Measurements from ENCODE around the gene AANAT.

Gene AANAT

DNA sequence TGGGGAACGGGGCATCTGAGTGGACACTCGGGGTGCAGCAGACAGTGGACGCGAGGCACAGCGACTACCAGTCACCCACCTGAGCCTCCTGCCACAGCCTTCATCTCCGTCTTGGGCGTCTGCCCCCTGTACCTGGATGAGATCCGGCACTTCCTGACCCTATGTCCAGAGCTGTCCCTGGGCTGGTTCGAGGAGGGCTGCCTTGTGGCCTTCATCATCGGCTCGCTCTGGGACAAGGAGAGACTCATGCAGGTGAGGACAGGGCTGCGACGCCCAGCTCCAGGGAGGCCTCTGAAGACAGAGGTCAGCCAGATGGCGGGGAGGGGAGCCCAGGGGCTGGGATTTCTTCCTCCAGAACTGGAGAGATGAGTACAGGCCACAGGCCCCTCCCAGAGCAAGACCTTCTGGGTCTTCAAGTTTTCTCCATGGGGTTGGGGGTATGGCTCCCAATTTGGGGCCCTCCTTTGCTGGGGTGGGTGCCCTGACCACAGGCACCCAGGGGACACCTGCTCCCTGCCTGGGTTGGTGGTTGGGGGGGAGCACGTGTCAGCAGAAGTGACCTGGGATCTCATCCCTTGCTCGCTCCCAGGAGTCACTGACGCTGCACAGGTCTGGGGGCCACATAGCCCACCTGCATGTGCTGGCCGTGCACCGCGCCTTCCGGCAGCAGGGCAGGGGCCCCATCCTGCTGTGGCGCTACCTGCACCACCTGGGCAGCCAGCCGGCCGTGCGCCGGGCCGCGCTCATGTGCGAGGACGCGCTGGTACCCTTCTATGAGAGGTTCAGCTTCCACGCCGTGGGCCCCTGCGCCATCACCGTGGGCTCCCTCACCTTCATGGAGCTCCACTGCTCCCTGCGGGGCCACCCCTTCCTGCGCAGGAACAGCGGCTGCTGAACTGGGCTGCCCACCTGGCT lies 1.9 kb downstream of the AANAT start:
- DNase-seq: no peak

DNA sequence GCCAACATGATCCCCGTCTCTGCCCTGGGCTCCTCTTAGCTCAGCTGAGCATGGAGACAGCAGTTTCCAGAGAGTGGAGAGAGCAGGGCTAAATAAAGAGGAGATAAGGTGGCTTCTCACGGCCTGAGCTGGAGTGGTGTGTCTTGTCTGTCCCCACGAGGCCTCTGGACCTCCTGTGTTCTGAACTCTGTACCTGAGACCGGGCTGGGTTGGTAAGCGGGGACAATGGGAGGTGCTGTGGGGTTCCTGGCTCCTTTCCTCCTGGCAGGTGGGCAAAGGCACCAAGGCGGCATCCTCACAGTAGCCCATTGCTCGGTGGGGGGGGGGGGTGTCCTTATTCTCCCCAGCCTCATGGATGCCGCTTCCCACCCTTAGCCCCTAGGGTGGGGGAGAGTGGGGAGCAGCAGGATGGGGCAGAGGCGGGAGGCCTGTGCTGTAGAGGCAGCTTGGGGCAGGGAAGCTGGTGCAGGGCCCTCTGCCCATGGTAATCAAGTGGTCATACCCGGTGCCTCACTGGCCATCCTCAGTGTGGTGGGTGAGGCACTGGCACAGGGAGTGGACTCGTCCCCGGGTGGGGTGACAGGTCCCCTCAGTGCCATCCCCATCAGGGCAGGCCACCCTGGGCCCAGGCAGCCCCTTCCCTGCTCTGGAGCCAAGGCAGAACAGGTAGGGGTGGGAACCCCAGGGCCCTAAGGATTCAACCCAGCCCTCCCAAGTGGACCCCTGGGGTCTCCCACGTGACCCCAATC lies 2.8 kb downstream of the AANAT start:
- DNase-seq: no peak

DNA sequence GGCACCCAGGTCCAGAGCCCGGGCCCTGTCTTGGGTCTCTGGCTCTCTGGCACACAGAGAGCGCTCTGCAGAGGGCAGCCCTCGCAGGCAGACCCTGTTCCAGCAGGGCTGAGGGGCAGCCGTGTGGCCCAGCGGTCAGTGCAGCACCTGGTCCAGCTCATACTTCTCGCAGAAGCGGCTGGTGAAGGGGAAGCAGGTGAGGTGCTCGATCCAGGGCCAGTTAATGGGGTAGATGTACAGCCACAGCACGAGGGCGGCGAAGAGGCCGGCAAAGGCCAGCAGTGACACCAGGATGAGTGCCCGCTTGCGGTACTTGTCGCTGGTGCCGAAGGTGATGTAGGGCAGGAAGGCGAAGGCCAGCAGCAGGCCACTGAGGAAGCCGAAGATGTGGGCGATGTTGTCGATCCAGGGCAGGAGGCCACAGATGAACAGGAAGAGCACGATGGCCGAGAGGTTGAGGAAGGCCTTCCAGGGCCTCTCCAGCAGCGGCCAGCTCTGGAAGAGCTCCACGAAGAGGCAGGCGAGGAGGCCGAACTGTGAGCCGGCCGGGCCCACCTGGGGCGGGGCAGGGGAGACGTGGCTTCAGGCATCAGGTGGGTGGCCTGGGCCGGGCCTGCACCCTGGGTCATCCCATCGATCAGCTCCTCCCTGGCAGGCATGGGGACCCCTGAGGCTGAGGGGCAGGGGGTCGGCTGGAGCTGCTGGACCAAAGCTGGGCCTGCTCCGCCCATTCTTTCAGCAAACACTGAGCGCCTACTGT lies 4.3 kb downstream of the AANAT start:
- no peak for DNase-seq

DNA sequence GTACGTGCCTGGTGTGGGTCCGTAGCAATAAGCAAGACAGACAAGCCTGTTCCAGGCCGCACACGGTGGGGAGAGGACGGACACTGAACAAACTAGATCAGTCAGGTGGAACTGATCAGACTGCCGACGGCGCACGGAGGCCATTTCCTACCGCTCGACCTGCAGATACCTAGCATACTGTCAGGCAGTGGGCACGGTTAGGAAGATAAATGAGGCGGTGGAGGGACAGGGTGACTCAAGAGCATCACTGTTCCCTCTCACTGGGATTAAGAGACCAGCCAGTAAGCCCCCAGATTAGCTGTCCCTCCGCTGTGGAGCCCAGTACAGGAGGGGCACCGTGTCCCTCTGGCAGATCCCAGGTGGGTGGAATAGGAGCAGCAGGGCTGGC lies 4.8 kb downstream of the AANAT start:
- no peak for DNase-seq

DNA sequence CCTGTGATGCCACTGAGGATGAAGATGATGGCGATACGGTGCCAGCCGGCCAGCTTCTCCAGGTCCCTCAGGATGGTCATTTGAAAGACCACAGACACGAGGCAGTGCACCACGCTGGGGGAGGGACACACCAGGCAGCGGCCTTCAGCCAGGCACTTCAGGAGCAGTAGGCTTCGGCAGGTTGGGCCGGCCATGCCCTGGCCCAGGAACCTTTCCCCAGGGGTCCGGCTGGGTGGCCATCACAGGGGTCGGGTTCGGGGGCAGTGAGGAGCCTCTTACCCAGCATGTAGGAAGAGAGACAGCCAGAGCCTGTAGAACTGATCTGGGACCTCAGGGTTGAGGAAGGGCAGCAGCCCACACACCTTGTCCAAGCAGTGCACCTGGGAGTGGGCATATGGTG lies 5.3 kb downstream of the AANAT start:
- DNase-seq: no peak

DNA sequence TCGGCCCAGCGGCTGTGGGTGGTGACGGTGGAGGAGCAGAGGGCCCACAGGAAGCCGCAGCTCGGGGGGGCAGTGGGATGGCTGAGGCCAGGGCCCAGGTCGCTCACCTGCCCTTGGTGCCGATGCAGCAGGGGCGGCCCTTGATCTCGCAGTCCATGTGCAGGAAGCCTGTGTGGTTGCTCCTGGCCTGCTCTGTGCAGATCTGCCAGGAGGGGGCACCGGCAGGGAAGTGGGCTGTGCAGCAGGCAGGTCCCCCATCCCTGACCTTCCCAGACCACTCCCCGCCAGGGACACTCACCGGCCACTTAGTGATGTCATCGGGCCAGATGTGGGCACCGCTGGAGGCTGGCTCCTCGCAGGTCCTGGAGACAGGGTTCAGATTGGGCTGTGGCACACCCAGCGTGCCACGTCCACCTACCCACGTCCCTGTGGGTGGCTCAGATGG lies 6.2 kb downstream of the AANAT start:
- DNase-seq: no peak

DNA sequence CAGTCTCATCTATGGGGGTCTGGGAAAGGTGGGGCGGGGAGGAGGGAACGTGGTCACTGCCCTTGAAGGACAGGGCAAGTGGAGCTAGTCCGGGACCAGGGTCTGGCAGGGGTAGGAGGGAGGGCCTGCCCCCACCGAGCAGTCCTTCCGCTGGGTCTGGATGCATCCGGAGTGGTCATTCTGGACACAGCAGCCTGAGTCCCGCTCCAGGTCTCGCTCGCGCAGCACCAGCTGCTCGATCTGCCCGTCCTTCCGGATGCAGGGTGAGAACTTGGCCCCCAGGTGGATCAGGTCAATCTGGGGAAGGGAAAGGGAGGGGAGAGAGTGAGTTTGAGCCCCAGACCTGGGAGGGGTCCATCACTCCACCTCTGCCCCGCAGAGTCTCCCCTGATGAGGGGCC lies 6.8 kb downstream of the AANAT start:
- no peak for DNase-seq

DNA sequence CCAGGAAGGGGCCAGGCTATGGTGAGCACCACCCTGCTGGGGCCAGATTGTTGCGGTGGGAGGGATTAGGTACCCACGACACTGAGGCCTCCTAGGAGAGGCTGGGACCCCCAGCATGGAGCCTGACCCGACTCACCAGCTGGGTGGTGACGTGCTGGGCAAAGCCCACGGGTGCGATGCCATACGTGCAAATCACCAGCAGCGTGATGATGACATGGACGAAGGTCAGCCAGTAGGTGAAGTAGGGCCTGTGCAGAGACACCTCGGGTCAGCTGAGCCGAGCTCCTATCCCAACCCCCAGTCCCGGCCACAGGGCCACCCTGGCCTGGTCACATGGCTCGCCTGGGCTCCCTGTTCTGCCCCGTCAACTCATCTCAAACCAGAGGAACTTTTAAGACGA lies 7.5 kb downstream of the AANAT start:
- DNase-seq: no peak

DNA sequence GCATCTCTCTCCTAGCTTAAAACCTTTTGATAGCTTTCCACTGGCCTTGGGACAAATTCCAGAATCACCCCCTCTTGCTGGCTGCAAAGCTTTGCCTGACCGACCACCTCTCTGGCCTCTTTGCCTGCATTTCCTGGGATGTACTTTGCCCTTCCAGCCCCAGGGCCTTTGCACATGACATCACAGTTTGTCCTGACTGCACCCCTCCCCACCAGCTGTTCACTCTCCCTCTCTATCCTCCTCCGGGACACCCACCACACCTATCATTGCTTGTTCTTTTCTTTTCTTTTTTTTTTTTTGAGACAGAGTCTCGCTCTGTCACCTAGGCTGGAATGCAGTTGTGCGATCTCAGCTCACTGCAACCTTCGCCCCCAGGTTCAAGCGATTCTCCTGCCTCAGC lies 7.9 kb downstream of the AANAT start:
- no peak for DNase-seq

DNA sequence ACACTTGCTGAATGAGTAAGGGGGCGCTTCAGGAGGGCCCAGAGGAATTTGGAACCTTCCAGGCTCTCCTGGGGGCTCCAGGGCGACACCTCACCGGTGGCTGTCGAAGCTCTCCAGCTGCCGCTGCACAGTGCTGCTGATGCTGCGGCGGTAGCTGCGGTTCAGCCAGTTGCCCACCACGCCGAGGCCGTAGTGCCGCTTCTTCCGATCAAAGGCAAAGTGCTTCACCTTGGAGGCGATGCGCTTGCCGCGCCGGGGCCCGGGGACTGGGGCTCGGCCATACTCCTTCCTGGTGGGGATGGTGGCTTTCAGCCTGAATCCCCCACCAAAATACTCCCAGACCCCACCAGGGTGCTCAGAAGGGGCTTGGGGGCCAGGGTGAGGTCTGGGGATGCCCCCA lies 9.3 kb downstream of the AANAT start:
- DNase-seq: no peak

DNA sequence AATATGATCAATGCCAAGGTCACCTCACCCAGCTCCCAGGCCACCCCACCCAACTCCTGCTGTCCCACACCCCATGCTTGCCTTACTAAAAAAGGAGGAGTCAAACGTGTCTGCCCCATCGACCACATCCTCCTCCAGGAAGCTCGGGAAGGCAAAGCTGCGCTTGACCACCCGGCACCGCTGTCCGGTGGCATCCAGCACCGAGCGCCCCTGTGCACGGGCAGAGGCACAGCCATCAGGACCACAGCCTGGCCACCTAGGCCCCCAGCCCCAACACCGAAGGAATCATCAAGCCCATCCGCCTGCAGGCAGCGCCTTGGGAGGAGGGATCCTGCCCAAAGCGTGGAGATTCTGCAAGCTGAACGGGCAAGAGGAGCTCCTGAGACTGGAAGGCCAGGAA lies 10.2 kb downstream of the AANAT start:
- no peak for DNase-seq

DNA sequence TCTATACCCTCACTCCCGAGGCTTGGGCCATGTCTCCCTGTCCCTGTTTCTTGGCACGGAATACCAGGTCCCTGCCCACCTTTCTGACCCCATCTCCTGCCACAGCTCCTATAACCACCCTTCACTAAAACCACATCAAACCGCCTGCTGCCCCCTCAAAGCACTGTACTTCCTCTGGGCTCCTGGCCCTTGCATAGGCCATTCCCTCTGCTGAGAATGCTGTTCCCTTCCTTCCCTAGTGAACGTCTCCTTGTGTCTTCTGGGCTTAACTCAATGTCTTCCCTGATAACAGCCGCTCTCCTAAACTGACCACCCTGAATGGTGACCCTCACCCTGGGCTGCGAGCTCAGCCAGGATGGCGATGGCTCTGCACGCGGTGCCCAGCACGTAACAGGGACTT lies 10.7 kb downstream of the AANAT start:
- DNase-seq: no peak

DNA sequence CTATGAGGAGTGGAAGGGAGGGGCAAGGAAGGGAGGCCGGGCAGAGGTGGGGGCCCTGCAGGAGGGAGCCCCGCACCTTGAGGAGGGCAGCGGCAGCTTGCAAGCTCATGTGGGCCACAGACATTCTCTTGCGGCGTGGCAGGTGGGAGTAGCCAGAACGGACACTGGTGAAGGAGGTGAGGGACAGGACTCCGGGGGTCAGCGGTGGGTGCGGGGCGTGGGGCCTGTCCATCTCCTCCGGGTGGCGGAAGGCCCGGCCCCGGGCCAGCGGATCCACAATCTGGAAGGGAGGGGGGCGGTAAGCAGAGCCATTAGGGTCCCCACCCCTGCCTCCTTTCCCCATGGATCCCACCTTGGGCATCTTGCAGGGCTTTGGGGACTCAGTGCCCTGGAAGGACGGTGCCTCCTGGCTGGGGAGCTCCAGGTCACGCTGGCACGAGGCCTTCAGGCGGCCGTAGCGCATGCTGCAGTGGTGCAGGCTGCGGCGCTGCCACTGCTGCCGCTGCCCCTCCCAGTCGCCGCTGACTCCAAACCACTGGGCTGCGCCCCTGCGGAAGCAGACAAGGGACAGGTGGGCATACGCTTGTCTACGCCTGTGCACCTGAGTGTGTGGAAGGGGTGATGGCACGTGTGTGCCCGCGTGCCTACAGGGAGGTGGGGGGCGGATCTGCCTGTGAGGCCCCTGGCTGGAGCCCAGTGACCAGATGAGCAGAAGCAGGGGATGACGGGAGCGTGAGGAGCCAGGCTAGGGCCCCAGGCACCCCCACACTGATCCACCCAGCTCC lies 11.5 kb downstream of the AANAT start:
- DNase-seq: no peak

DNA sequence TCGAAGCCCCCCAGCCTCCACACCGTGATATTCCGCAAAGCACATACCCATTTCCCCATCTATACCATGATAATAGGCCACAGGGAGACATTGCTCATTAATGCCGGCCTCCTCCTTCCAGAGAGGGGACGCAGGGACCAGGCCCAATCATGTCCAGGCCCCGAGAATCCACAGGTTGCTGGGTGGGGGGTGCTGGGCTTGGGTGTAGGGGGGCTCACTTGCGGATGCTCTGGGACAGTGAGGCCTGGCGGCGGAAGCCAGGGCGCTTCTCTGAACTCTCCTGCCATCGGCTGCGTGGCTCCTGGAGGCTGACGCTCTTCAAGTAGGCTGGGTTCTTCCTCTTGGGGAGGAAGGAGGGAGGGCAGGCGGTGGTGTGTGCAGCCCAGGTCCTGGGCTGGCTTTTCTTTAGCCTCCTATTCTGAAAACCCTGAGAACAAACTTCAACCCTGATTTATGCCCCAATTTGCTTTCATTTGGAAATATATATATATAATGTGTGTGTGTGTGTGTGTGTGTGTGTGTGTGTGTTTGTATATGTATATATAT lies 12.2 kb downstream of the AANAT start:
- no peak for DNase-seq

DNA sequence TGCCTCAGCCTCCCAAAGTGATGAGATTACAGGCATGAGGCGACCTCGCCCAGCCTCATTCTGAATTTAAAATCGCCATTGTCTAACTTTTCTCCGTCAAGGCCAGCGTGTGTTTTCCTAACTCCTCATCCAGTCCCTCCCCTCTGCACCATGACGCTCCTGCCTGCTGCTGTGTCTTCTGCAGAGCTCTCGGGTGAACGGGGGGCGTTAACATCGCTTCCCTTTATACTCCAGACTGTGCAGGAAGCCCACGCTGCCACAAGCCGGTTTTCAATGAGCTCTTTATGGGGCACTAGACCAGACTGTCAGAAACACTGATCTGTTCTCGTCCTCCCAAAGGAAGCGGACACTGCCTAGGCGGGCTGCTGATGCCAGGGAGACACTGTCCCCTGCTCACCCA lies 13.2 kb downstream of the AANAT start:
- DNase-seq: peak; percentile 22

DNA sequence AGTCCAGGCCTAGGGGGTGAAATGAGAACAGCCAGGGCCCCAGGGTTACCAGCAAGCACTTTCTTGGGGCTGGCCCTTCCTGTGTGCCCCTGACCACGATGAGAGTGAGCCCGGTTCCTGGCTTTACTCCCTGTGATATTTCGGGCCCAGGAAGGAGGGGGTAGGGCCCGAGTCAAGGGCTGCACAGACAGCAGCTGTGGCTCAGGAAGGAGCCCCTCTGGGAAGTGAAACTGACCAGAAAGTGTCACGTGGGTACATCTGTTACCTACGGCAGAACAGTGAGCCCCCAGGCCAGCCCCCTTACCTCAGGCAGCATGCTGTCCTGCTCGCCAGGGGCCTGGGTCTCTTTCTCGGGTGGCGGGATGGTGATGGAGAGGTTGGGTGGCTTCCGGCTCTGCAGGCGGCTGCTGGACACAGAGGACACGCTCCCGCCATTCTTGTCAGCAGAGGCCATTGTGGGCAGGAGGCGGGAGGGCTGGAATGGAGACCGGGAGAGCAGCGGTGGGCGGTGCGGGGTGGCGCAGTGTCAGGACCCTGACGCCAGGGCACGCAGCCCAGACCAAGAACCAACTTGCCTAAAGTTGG lies 13.8 kb downstream of the AANAT start:
- DNase-seq: no peak

DNA sequence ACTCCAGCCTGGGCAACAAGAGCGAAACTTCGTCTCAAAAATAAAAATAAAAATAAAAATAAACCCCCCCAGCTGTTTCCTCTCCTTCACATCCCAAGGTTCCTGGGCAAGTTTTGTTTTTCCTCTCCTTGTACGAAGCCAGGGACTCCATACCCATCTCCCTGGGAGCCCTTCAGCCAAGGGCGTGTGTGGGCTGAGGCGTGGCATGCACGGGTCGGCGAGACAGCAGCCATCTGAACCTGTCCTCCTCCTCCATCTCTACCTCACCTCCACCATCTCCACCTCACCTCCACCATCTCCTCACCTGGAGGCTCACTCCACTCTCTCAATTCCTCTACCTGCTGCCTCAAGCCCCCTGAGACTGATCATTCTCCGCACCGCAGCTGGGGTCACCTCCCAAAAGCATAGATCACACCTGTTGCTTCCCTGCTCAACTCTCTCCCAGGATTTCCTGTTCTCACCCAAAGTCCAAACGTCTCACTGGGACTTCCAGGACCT lies 16.9 kb downstream of the AANAT start:
- no peak for DNase-seq

DNA sequence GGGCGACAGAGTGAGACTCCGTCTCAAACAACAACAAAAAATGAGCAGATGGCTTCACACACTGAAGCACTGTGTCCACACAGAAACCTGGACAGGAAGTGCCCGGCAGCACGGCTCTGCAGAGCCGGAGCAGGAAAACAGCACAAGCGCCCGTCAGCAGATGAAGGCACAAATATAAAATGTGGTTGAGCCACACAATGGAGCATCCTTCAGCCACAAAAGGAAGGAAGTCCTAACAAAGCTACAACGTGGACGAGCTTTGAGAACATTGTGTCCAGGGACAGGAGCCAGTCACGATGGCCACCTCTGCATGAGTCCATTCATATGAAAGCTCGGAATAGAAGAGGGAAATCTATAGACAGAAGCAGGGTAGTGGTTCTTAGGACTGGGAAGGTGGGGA lies 18.2 kb downstream of the AANAT start:
- no peak for DNase-seq

DNA sequence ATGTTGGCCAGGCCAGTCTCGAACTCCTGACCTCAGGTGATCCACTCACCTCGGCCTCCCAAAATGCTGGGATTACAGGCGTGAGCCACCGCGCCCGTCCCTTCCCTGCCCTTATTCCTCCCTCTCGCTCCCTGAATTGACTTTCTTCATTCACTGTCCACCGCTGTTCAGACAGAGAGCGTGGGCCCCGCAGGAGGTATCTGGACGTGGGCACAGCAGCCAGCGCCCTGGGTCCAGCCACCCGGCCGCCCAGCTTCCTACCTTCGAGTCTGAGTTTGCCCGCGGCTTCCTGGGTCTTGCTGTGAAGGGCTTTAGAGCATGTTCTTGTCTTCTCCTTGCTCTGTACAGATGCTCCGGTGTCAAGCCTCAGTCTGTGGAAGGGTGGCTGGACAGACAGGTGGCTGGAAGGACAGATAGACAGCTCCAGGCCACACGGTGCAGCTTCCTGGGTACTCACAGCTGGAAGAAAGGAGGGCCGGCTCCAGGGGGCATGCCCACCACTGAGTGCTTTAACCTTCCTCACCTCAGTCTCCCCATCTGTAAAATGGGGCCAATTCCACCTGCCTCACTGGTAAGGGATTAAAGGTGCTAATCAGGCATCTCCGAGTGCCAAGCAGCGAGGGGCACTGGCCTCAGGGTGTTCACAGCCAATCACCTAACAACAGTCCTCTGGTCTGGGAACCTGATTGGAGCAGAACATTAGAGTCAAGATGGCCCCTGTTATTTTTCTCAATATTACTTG lies 20.2 kb downstream of the AANAT start:
- no peak for DNase-seq

DNA sequence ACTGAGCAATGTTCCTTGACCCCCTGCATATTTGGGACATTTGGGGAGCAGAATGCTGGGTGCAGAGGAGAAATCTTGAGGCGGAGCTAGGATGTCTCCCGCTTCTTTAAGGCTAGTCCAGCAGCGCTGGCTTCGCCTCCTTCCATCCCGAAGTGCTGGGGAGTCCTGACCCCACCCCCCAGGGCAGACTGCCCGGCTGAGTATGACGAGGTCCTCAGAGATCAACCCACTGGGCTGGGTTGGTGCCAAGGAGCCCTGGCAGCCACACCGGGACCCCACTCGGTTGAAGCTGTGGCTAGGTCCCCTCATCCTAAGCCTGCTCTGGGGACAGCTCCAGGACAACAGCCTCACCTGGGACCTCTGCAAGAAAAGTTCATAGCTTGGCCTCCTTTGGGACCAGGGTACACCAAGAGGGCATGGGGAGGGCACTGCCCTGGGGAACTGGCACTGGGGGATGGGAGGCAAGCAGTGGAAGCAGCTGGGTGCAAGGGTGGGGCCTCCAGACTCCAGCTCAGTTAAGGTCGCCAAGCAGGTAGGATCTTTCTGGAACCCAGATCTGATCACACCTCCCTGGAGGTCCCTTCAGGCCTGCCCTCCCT lies 22.8 kb downstream of the AANAT start:
- no peak for DNase-seq
